Activated T-helper 1 cell treated with anti-CD3 and anti-CD28 coated beads, Interleukin-12 subunit alpha, Interleukin-12 subunit beta, Interleukin-2, Interleukin-4 antibody, amounts not matched to agents 30 ng/mL and 10 ng/mL and 1 ng/mL, durations not matched to agents 14 hours and 24 hours and 36 hours (primary cell): ENCODE results near the gene UBE2J2. TPM values are rescaled to one million over a fixed set of nuclear protein-coding genes. Genes with fewer than 3 reads are reported as not detected.
"Not testable (repeated sequence)": the region's sequence is repeated elsewhere in the genome, so short reads cannot be mapped to it uniquely, and the experiment has no call there.

ENCODE experiments used
- DNase-seq: peaks from one replicate; pipeline ENCODE4 v3.0.0; 2021; ENCODE audit warnings: low spot score
- H3K27ac Mint-ChIP-seq: one replicate; pipeline ENCODE4 v1.8.0; 2021; ENCODE audit warnings: mild to moderate bottlenecking, mixed read lengths
- H3K27me3 Mint-ChIP-seq: one replicate; pipeline ENCODE4 v1.8.0; 2022; ENCODE audit warnings: mild to moderate bottlenecking, moderate library complexity, mixed read lengths; ENCODE audit not compliant: insufficient read depth
- H3K36me3 Mint-ChIP-seq: one replicate; pipeline ENCODE4 v1.8.0; 2021; ENCODE audit warnings: low read depth, mixed read lengths
- H3K4me1 Mint-ChIP-seq: one replicate; pipeline ENCODE4 v1.8.0; 2021; ENCODE audit warnings: low read depth, mixed read lengths
- H3K4me3 Mint-ChIP-seq: one replicate; pipeline ENCODE4 v1.8.0; 2021; ENCODE audit warnings: mild to moderate bottlenecking, moderate library complexity, mixed read lengths
- H3K9me3 Mint-ChIP-seq: one replicate; pipeline ENCODE4 v1.8.0; 2021; ENCODE audit warnings: mixed read lengths
- intact Hi-C: fragments of 100-400 bp; cut with micrococcal nuclease; formaldehyde crosslinking; loops from one replicate; pipeline ENCODE4 v1.15.1; 2024
- total RNA-seq: library from RNA; stranded (reverse); gene quantifications from 2 replicates; pipeline ENCODE4 v1.2.3, GENCODE V29; 2022

The UBE2J2 gene
- total RNA-seq, 1 donor from 2014 or later, result 99.5 TPM

DNA sequence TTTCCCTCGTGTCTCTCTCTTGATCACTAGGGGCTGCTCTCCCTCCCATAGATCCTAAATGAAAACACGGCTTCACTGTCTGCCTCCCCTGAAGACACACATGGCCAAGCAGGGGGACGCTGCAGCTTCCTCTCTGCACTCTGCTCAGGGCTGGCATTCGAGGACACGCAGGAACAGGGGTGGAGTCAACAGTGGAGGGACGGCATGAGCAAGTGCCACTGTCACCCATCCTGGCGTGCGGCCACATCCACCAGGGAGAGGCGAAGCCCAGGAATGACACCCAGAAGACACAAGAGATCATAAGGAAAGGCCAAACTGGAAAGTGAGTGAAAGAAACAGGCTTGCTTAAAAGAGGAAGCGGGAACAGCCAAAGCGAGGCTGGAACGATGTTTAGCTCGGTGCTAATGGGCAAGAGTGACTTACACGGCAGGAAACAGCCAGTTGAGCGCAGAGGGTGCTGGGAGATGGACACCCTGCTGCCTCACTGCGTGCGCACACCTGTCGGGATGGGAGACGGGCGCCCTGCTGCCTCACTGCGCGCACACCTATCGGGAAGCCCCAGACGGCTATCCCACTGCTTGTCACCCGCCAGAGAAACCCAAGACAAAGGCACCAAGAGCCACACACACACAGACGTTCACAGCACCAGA, 13.6 kb downstream of the UBE2J2 start:
- Mint-ChIP-seq H3K4me3 (no peak overlapping the region), H3K27ac (no peak overlapping the region), H3K4me1 (peaks cover 11% of the 10 kb centered on the region), H3K9me3 (no peaks in the 10 kb centered on the region), H3K27me3 (no peaks in the 10 kb centered on the region), H3K36me3 (peaks cover 37% of the 10 kb centered on the region)
- no peak for DNase-seq
- intact Hi-C loops, result no loop called here

DNA sequence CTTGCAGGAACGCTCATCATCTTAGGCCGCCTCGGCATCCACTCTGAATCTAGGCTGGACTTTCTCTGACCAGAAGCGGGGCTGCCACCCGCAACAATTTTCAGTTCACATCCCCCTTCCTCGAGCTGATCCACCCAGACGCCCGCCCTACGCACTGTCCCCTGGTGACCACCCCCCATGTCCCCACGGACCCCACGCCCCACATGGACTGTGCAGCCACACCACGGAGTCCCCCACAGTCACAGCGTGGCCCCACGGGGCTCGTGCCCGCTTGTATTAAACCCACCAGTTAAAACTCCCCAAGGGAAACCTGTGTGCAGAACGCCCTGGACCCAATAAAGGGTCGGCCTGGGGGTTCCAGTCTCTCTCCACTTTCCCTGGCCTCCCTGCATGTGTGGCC, 14.1 kb downstream of the UBE2J2 start:
- Mint-ChIP-seq H3K4me3 (no peak overlapping the region), H3K27me3 (no peaks in the 10 kb centered on the region), H3K36me3 (peaks cover 33% of the 10 kb centered on the region), H3K4me1 (peaks cover 11% of the 10 kb centered on the region), H3K27ac (no peak overlapping the region), H3K9me3 (no peaks in the 10 kb centered on the region)
- DNase-seq, result no peak
- intact Hi-C loops, result no loop called here

DNA sequence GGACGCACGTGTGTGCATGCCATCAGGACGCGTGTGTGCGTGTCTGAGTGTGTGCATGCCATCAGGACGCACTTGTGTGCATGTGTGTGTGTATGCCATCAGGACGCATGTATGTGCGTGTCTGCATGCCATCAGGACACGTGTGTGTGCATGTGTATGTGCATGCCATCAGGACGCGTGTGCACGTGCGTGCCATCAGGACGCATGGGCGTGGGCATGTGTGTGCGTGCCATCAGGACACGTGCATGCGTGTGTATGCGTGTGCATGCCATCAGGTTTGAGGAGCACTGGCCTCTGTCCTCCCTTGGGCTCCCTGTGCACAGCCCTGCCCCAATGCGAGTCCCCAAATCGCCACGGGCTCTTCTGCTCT, 14.6 kb downstream of the UBE2J2 start:
- Mint-ChIP-seq H3K4me1 (peaks cover 11% of the 10 kb centered on the region), H3K4me3 (no peak overlapping the region), H3K36me3 (peaks cover 33% of the 10 kb centered on the region), H3K9me3 (no peaks in the 10 kb centered on the region), H3K27me3 (no peaks in the 10 kb centered on the region), H3K27ac (no peak overlapping the region)
- intact Hi-C loops, result no loop called here
- DNase-seq, result no peak

DNA sequence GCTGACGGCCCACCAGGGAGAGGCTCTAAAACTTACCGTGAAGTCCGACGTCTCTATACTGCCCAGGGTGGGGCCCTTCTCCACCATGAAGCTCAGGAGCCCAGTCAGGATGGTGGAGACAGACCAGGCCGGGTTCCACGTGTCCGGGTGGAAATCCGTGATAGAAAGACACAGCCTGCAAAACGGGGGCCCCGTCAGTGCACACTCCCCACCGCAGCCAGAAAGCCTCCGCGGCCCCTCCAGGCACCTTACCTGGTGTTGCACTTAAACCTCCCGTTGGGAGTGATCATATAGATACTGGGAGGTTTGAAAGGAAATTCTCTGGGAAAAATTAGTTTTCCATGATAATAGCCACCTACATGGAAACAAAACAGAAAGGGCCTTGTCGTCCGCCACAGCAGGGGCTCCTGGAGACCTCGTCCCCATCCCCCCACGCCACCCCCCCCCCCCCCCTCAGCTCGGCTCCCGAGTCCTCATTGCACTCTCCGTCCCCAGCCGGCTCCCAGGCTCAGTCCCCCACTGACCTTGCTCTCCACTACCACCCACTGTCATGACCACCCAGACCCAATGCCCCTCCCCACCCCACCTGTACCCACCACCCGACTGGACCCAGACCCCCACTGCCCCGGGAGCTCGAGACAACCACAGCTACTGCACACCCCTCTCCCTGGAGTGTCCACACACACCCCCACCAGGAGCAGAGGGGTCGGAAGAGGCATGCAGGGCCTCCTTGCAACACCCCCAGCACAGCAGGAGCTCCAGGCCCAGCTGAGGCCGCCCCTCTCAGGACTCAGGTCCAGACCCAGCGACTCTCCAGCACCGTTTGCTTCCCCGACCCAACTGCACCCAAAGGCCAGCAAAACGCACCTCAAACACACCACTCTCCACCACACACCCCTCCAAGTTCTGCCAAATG, 16.4 kb downstream of the UBE2J2 start:
- Mint-ChIP-seq H3K9me3 (no peaks in the 10 kb centered on the region), H3K4me3 (no peak overlapping the region), H3K27ac (no peak overlapping the region), H3K4me1 (peaks cover 11% of the 10 kb centered on the region), H3K27me3 (no peaks in the 10 kb centered on the region), H3K36me3 (peaks cover 37% of the 10 kb centered on the region)
- DNase-seq, result no peak
- intact Hi-C loops, result no loop called here

DNA sequence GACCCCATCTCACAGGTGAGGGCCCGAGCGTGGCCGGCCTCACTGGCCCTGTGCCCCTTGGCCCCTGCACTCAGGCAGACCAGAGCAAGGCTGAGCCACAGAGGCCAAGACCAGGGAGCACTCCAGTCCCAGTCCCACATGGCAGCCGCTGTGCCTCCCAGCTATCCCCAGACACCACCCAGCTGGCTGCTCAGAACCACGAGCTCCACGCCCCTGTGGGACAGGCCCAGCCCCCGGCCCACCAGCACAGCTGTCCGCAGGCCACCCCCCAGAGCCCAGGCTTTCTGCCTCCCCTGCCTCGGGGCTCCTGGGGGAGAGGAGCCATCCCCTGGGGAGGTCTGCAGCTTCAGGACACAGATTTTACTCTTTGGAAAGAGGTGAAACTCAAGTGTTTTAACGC, 18.0 kb downstream of the UBE2J2 start:
- Mint-ChIP-seq H3K4me3 (no peak overlapping the region), H3K27ac (no peak overlapping the region), H3K36me3 (peaks cover 35% of the 10 kb centered on the region), H3K27me3 (no peaks in the 10 kb centered on the region), H3K4me1 (peaks cover 11% of the 10 kb centered on the region), H3K9me3 (no peaks in the 10 kb centered on the region)
- intact Hi-C loops, result no loop called here
- no peak for DNase-seq

DNA sequence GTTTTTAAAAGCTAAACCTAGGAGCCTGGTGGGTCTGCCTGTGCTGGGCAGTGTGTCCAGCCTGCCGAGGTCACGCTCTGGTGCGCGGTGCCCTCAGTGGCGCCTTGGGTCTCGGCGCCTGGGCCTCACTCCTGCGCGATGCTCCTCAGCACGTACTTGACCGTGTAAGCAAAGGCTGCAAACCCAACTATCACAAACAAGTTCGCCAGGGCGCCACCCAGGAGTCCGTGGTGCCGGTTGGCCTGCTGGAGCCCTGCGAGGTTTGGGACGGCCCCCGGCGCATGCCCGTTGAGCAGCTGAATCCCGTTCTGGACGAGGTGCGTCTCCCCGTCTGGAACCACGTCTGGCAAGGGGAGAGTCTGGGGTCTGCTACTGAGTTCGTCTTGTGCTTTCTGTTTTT, 18.6 kb downstream of the UBE2J2 start:
- Mint-ChIP-seq H3K9me3 (no peaks in the 10 kb centered on the region), H3K27ac (no peak overlapping the region), H3K27me3 (no peaks in the 10 kb centered on the region), H3K36me3 (peaks cover 35% of the 10 kb centered on the region), H3K4me3 (no peak overlapping the region), H3K4me1 (peaks cover 12% of the 10 kb centered on the region)
- DNase-seq, result no peak
- intact Hi-C loops, result no loop called here

DNA sequence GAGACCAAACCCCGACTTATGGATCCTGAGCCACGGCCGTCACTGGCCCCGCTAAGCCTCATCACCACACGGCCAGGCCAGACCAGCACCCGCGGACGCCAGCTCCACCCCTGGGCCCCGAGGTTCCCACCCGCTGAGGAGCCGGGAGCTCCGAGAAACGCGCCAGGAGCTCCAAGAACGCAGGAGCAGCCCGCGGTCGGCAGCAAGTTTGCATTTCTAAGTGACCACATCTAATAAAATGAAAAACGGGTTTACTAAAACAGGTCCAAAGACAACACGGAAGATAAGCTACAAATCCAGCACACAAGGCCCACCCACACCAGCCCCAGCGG, 19.0 kb downstream of the UBE2J2 start:
- Mint-ChIP-seq H3K4me3 (no peak overlapping the region), H3K27me3 (no peaks in the 10 kb centered on the region), H3K27ac (no peak overlapping the region), H3K36me3 (peaks cover 30% of the 10 kb centered on the region), H3K4me1 (peaks cover 12% of the 10 kb centered on the region), H3K9me3 (no peaks in the 10 kb centered on the region)
- intact Hi-C loops, result loop anchor here (5.0 kb wide), 1 partner anchor 47 kb away; the partner anchor contains the start of gene TNFRSF18
- DNase-seq, result no peak

DNA sequence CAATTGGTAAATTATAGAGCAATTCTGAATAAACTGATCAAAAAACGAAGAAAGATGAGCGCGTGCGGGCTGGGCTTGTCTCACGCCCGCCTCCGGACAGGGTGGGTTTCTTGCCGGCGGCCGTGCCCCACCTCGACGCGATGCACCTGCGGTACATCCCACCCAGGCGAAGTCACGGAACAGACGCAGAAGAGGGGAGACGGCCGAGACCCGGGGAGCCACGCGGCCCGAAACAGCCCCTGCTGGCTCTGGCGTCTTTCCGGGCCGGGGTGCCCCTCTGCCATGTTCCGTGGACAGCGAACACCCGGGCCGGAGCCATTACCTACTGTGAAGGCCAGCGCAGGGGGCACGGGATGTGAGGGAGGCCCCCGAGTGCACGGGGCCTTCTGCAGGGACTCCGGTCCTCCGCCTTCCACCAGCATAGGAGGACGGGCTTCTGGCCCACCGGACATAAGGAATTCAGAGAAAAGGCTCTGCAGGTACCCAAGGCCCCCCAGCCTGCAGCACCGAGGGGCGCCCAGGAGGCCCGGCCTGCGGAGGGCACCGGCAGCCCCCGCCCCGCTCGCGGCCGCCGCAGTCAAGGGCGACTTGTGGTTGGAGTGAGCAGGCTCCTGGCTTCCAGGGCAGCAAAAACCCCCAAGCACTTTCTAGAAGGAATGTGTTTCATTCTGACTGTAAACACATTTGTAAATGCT, 19.5 kb downstream of the UBE2J2 start:
- intact Hi-C loops, result loop anchor here (5.0 kb wide), 1 partner anchor 47 kb away; the partner anchor contains the start of gene TNFRSF18
- no peak overlapping the region for H3K27ac Mint-ChIP-seq

DNA sequence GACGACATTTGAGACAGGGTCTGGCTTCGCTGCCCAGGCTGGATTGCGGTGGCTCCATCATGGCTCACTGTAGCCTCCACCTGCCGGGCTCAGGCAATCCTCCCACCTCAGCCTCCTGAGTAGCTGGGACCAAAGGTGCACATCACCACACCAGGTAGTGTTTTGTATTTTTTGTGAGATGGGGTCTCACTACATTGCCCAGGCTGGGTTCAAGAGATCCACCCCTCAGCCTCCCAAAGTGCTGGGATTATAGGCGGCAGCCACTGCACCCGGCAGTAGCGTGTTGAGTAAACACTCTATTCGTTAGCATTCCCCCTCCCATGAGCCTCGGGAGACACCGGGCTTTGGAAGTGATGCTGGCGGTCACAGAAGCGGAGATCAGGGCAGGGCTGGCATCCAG, 20.3 kb downstream of the UBE2J2 start:
- Mint-ChIP-seq H3K27me3 (no peaks in the 10 kb centered on the region), H3K4me3 (no peak overlapping the region), H3K9me3 (no peaks in the 10 kb centered on the region), H3K36me3 (peaks cover 27% of the 10 kb centered on the region), H3K27ac (peak overlapping the region; percentile 18), H3K4me1 (peaks cover 14% of the 10 kb centered on the region)
- intact Hi-C loops, result loop anchor here (5.0 kb wide), 1 partner anchor 46 kb away; the partner anchor contains the start of gene TNFRSF18
- no peak for DNase-seq

More for the DNA sequence above, 19.5 kb downstream of the UBE2J2 start:
- Mint-ChIP-seq H3K36me3 (peaks cover 27% of the 10 kb centered on the region), H3K4me3 (no peak overlapping the region), H3K9me3 (no peaks in the 10 kb centered on the region), H3K27me3 (no peaks in the 10 kb centered on the region), H3K4me1 (peaks cover 14% of the 10 kb centered on the region)
- DNase-seq, result no peak

DNA sequence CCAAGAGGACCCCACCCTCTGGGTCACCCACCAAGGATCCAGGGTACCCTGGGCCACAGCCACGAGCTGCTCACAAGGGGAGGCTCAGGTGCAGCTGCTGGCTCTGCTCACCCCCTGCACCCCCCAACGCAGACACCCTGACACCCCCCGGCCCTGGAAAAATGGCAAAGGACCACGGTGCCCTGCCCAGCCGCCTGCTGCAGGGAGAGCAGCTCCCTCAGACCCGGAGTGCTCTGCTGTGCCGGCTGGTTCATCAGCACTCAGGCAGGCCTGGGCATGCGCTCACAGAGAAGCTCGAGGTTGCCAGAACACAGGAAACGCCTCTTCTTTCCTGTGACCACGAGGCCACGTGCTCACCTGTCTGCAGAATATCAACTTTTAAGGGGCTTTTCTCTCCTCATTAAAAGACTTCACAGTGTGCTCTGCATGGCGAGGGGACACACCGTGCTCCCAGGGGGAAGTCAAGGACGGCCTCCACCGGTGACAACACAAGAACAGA, 22.8 kb downstream of the UBE2J2 start:
- no peaks in the 10 kb centered on the region for H3K27me3 Mint-ChIP-seq
- no peaks in the 10 kb centered on the region for H3K9me3 Mint-ChIP-seq
- peaks cover 17% of the 10 kb centered on the region for H3K36me3 Mint-ChIP-seq
- DNase-seq, result peak; percentile 62
- intact Hi-C loops, result loop anchor here (1.0 to 5.0 kb wide), 3 partner anchors 23 to 129 kb away; partner anchors contain the start of gene TNFRSF18
- H3K4me3 Mint-ChIP-seq, result peak overlapping the region; percentile 37
- peaks cover 14% of the 10 kb centered on the region for H3K4me1 Mint-ChIP-seq
- peak overlapping the region; percentile 89 for H3K27ac Mint-ChIP-seq

DNA sequence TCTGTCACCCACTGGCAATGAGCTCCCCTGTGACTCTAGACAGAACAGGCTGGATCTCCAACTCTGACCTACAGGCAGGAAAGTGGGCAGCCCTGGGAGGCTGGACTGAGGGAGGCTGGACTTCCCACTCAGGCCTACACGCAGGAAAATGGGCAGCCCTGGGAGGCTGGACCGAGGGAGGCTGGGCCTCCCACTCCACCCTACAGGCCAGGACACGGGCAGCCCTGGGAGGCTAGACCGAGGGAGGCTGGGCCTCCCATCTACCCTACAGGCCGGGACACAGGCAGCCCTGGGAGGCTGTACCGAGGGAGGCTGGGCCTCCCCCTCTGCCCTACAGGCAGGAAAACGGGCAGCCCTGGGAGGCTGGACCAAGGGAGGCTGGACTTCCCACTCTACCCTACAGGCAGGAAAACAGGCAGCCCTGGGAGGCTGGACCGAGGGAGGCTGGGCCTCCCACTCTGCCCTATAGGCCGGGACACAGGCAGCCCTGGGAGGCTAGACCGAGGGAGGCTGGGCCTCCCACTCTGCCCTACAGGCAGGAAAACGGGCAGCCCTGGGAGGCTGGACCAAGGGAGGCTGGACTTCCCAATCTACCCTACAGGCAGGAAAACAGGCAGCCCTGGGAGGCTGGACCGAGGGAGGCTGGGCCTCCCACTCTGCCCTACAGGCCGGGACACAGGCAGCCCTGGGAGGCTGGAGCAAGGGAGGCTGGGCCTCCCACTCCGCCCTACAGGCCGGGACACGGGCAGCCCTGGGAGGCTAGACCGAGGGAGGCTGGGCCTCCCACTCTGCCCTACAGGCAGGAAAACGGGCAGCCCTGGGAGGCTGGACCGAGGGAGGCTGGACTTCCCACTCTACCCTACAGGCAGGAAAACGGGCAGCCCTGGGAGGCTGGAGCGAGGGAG, 25.4 kb downstream of the UBE2J2 start:
- H3K27ac Mint-ChIP-seq, H3K4me3 Mint-ChIP-seq, H3K27me3 Mint-ChIP-seq, intact Hi-C loops, DNase-seq, H3K9me3 Mint-ChIP-seq: not testable (repeated sequence)
- Mint-ChIP-seq H3K4me1 (peaks cover 14% of the 10 kb centered on the region), H3K36me3 (peaks cover 12% of the 10 kb centered on the region)

DNA sequence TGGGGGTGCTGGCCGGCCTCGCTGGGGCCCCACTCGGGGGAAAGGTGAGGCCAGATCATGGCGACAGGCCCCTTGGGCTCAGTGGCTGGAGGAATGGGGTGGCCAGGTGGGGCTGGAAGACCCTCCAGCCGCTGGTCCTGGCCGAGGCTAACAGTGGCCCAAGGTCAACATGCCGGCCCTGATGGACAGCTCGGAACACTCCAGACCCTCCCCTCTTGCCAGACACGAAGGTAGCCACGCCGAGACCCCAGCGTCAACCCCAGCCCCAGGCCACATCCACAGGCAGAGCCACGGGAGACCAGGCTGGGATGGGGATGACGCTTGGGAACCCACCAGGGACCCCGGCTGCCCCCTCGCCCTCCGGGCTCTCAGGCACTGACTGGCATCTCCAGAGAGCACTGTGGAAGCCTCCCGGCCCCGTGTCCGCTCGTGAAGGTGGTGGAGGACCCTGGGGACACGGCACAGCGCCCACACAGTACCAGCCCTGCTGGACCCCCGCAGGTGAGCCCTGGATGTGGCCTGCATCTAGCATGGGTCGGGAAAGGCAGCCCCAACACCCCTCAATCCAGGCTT, 26.2 kb downstream of the UBE2J2 start:
- peaks cover 14% of the 10 kb centered on the region for H3K4me1 Mint-ChIP-seq
- no peak for DNase-seq
- H3K36me3 Mint-ChIP-seq, result peaks cover 5% of the 10 kb centered on the region
- no peaks in the 10 kb centered on the region for H3K27me3 Mint-ChIP-seq
- H3K27ac Mint-ChIP-seq, result no peak overlapping the region
- H3K9me3 Mint-ChIP-seq, result no peaks in the 10 kb centered on the region
- no peak overlapping the region for H3K4me3 Mint-ChIP-seq
- intact Hi-C loops, result no loop called here
